Type B pancreatic cell (in vitro differentiated cells): ENCODE data around the gene ALK. TPM values are rescaled to one million over a fixed set of nuclear protein-coding genes. Genes with fewer than 3 reads are reported as not detected.

Source experiments
- DNase-seq: peaks from one replicate; pipeline ENCODE4 v3.0.0; 2021; ENCODE audit warnings: mixed read lengths; ENCODE audit not compliant: unreplicated experiment; ENCODE audit errors: extremely low spot score
- H3K27ac Mint-ChIP-seq: 2 replicates; pipeline ENCODE4 v1.8.0; 2021; ENCODE audit warnings: mild to moderate bottlenecking, mixed read lengths
- H3K27me3 Mint-ChIP-seq: 2 replicates; pipeline ENCODE4 v1.8.0; 2021; ENCODE audit warnings: mixed read lengths
- H3K36me3 Mint-ChIP-seq: 2 replicates; pipeline ENCODE4 v1.8.0; 2021; ENCODE audit warnings: mixed read lengths
- H3K4me1 Mint-ChIP-seq: one replicate; pipeline ENCODE4 v1.8.0; 2021; ENCODE audit warnings: mixed read lengths; ENCODE audit not compliant: unreplicated experiment
- H3K4me3 Mint-ChIP-seq: 2 replicates; pipeline ENCODE4 v1.8.0; 2021; ENCODE audit warnings: mild to moderate bottlenecking, mixed read lengths
- H3K9me3 Mint-ChIP-seq: 2 replicates; pipeline ENCODE4 v1.8.0; 2021; ENCODE audit warnings: mixed read lengths
- total RNA-seq: library from RNA; stranded (reverse); gene quantifications from 2 replicates; pipeline ENCODE4 v1.2.1, GENCODE V29; 2021; ENCODE audit warnings: low replicate concordance
- TF ChIP-seq, protein P1 (sequence below): fragments of 200-600 bp; sonication (generic); conservative IDR thresholded peaks from 2 replicates; pipeline ENCODE4 v1.5.0; 2021; ENCODE audit warnings: antibody characterized with exemption, mild to moderate bottlenecking

ALK gene
- total RNA-seq, 1 donor from 2014 or later = 7.7 TPM

DNA sequence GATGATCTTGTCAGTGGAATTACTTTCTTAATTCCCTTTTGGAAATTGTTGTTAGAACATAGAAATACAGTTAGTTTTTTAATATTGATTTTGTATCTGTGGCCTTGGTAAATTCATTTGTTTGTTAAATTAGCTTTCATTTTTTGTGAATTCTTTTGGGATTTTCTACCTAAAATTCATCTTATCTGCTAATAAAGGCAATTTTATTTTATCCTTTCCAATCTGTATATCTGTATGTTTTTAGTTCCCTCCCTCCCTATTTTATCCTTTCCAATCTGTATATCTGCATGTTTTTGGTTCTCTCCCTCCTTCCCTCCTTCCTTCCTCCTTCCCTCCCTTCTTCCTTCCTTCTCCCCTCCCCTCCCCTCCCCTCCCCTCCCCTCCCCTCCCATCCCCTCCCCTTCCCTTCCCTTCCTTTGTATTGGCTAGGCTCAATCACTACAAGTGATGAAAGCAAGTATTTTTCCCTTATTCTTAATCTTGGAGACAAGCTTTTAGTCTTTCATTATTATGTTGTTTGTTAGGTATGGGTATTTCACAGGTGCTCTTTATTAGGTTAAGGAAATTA, 244.4 kb downstream of the ALK start:
- no peaks in the 10 kb centered on the region for H3K36me3 Mint-ChIP-seq
- TF ChIP-seq, protein P1, sequence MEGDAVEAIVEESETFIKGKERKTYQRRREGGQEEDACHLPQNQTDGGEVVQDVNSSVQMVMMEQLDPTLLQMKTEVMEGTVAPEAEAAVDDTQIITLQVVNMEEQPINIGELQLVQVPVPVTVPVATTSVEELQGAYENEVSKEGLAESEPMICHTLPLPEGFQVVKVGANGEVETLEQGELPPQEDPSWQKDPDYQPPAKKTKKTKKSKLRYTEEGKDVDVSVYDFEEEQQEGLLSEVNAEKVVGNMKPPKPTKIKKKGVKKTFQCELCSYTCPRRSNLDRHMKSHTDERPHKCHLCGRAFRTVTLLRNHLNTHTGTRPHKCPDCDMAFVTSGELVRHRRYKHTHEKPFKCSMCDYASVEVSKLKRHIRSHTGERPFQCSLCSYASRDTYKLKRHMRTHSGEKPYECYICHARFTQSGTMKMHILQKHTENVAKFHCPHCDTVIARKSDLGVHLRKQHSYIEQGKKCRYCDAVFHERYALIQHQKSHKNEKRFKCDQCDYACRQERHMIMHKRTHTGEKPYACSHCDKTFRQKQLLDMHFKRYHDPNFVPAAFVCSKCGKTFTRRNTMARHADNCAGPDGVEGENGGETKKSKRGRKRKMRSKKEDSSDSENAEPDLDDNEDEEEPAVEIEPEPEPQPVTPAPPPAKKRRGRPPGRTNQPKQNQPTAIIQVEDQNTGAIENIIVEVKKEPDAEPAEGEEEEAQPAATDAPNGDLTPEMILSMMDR = no peak
- no peaks in the 10 kb centered on the region for H3K27me3 Mint-ChIP-seq
- no peak overlapping the region for H3K27ac Mint-ChIP-seq
- H3K9me3 Mint-ChIP-seq = no peaks in the 10 kb centered on the region
- no peak for DNase-seq
- no peaks in the 10 kb centered on the region for H3K4me1 Mint-ChIP-seq
- no peak overlapping the region for H3K4me3 Mint-ChIP-seq

- no peak overlapping the region for H3K4me3 Mint-ChIP-seq
- no peaks in the 10 kb centered on the region for H3K36me3 Mint-ChIP-seq
These were observed 256.8 kb downstream of the ALK start for GRCh38 chr2:29664578-29664977.

GRCh38 chr2:29663268-29663667, 258.1 kb downstream of the ALK start:
- Mint-ChIP-seq H3K36me3 (no peaks in the 10 kb centered on the region), H3K9me3 (peaks cover 2% of the 10 kb centered on the region), H3K4me3 (no peak overlapping the region), H3K27me3 (peaks cover 3% of the 10 kb centered on the region), H3K27ac (peak overlapping the region; percentile 3), H3K4me1 (peaks cover 8% of the 10 kb centered on the region)
- DNase-seq = no peak
- TF ChIP-seq, protein P1 = no peak

More at GRCh38 chr2:29664578-29664977, 256.8 kb downstream of the ALK start:
- H3K4me1 Mint-ChIP-seq = peaks cover 8% of the 10 kb centered on the region
- TF ChIP-seq, protein P1 = no peak
- no peak overlapping the region for H3K27ac Mint-ChIP-seq
- no peaks in the 10 kb centered on the region for H3K27me3 Mint-ChIP-seq
- H3K9me3 Mint-ChIP-seq = peaks cover 7% of the 10 kb centered on the region
- no peak for DNase-seq

DNA sequence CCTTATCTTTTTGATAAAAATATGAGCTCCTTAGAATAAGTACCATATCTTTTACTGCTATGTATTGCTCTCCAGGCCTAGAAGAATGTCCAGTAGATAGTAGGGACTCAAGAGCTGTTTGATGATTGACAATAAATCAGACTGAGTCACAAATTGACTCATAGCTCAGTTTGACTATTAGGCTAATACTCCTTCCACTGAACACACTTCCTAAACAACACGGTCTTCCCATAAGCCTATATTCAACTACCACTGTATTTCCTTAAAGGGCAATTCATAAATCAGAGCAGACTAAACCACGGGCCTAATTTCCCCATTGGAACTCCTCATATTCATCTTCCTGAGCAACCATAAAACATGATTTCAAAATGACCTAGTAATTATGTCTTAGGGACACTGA, 258.5 kb downstream of the ALK start:
- Mint-ChIP-seq H3K27ac (peak overlapping the region; percentile 3), H3K36me3 (no peaks in the 10 kb centered on the region), H3K27me3 (peaks cover 3% of the 10 kb centered on the region), H3K9me3 (no peaks in the 10 kb centered on the region), H3K4me1 (peaks cover 11% of the 10 kb centered on the region), H3K4me3 (no peak overlapping the region)
- DNase-seq = no peak
- TF ChIP-seq, protein P1 = no peak

- DNase-seq = no peak
- Mint-ChIP-seq H3K27ac (no peak overlapping the region), H3K27me3 (peaks cover 3% of the 10 kb centered on the region), H3K9me3 (no peaks in the 10 kb centered on the region), H3K4me1 (peaks cover 33% of the 10 kb centered on the region), H3K4me3 (no peak overlapping the region), H3K36me3 (no peaks in the 10 kb centered on the region)
- TF ChIP-seq, protein P1 = no peak
These were observed 261.2 kb downstream of the ALK start for GRCh38 chr2:29660201-29660600.

GRCh38 chr2:29659178-29659577, 262.2 kb downstream of the ALK start:
- Mint-ChIP-seq H3K4me3 (no peak overlapping the region), H3K27ac (no peak overlapping the region), H3K27me3 (peaks cover 3% of the 10 kb centered on the region), H3K4me1 (peaks cover 37% of the 10 kb centered on the region), H3K9me3 (no peaks in the 10 kb centered on the region), H3K36me3 (no peaks in the 10 kb centered on the region)
- TF ChIP-seq, protein P1 = no peak
- DNase-seq = no peak
